ENCODE data around the gene EDEM3.
A peak's percentile ranks its signal among the peaks of the same experiment; 100 is the strongest.

Gene EDEM3
- total RNA-seq: 50.8 to 83.1 (median 70.7) reads per million in 3 donors

GRCh38 chr1:184754476-184755225 lies at the start of gene EDEM3:
TSS of gene EDEM3 (minus strand) at chr1:184754858. CDS start at chr1:184754646, 212 bp downstream.
- peak within 1 kb of the TSS; percentile 88 for H3K27ac ChIP-seq (ENCODE audit: insufficient read depth, low read length, poor library complexity, severe bottlenecking)
- no peaks in the 10 kb centered on the region for H3K36me3 ChIP-seq (ENCODE audit: control insufficient read depth, insufficient read depth, low read length)
- H3K4me3 ChIP-seq (ENCODE audit: insufficient read depth, low read depth, low read length, poor library complexity, severe bottlenecking): peak within 1 kb of the TSS; percentile 99
- no peaks in the 10 kb centered on the region for H3K4me1 ChIP-seq (ENCODE audit: control insufficient read depth, insufficient read depth, low read length, poor library complexity, severe bottlenecking)
- no peaks in the 10 kb centered on the region for H3K27me3 ChIP-seq (replicated peaks; ENCODE audit: control insufficient read depth, insufficient read depth, low read length, poor library complexity, severe bottlenecking)
- no peaks in the 10 kb centered on the region for H3K9me3 ChIP-seq (ENCODE audit: control insufficient read depth, low read length)
- DNase-seq: peak; percentile 95 to 98 (median 98)

GRCh38 chr1:184804220-184804619 lies 49.6 kb upstream of the EDEM3 start:
- no peak overlapping the region for H3K4me3 ChIP-seq (ENCODE audit: insufficient read depth, low read depth, low read length, poor library complexity, severe bottlenecking)

GRCh38 chr1:184803180-184803492 lies 48.5 kb upstream of the EDEM3 start:
- no peaks in the 10 kb centered on the region for H3K27me3 ChIP-seq (replicated peaks; ENCODE audit: control insufficient read depth, insufficient read depth, low read length, poor library complexity, severe bottlenecking)
- H3K36me3 ChIP-seq (ENCODE audit: control insufficient read depth, insufficient read depth, low read length): peaks cover 21% of the 10 kb centered on the region
- DNase-seq: no peak
- no peaks in the 10 kb centered on the region for H3K9me3 ChIP-seq (ENCODE audit: control insufficient read depth, low read length)
- H3K27ac ChIP-seq (ENCODE audit: insufficient read depth, low read length, poor library complexity, severe bottlenecking): no peak overlapping the region
- no peak overlapping the region for H3K4me3 ChIP-seq (ENCODE audit: insufficient read depth, low read depth, low read length, poor library complexity, severe bottlenecking)
- no peaks in the 10 kb centered on the region for H3K4me1 ChIP-seq (ENCODE audit: control insufficient read depth, insufficient read depth, low read length, poor library complexity, severe bottlenecking)

More at GRCh38 chr1:184804220-184804619, 49.6 kb upstream of the EDEM3 start:
- Histone ChIP-seq H3K36me3 (ENCODE audit: control insufficient read depth, insufficient read depth, low read length) (peaks cover 21% of the 10 kb centered on the region), H3K4me1 (ENCODE audit: control insufficient read depth, insufficient read depth, low read length, poor library complexity, severe bottlenecking) (no peaks in the 10 kb centered on the region), H3K27ac (ENCODE audit: insufficient read depth, low read length, poor library complexity, severe bottlenecking) (no peak overlapping the region), H3K9me3 (ENCODE audit: control insufficient read depth, low read length) (no peaks in the 10 kb centered on the region), H3K27me3 (replicated peaks; ENCODE audit: control insufficient read depth, insufficient read depth, low read length, poor library complexity, severe bottlenecking) (no peaks in the 10 kb centered on the region)
- no peak for DNase-seq

GRCh38 chr1:184802354-184803179 lies 47.9 kb upstream of the EDEM3 start:
- H3K4me1 ChIP-seq (ENCODE audit: control insufficient read depth, insufficient read depth, low read length, poor library complexity, severe bottlenecking): no peaks in the 10 kb centered on the region
- H3K27me3 ChIP-seq (replicated peaks; ENCODE audit: control insufficient read depth, insufficient read depth, low read length, poor library complexity, severe bottlenecking): no peaks in the 10 kb centered on the region
- no peak overlapping the region for H3K4me3 ChIP-seq (ENCODE audit: insufficient read depth, low read depth, low read length, poor library complexity, severe bottlenecking)
- H3K36me3 ChIP-seq (ENCODE audit: control insufficient read depth, insufficient read depth, low read length): peaks cover 21% of the 10 kb centered on the region
- H3K9me3 ChIP-seq (ENCODE audit: control insufficient read depth, low read length): no peaks in the 10 kb centered on the region
- no peak for DNase-seq
- H3K27ac ChIP-seq (ENCODE audit: insufficient read depth, low read length, poor library complexity, severe bottlenecking): no peak overlapping the region

- Histone ChIP-seq H3K36me3 (ENCODE audit: control insufficient read depth, insufficient read depth, low read length) (peaks cover 21% of the 10 kb centered on the region), H3K4me3 (ENCODE audit: insufficient read depth, low read depth, low read length, poor library complexity, severe bottlenecking) (no peak overlapping the region), H3K9me3 (ENCODE audit: control insufficient read depth, low read length) (no peaks in the 10 kb centered on the region), H3K27me3 (replicated peaks; ENCODE audit: control insufficient read depth, insufficient read depth, low read length, poor library complexity, severe bottlenecking) (no peaks in the 10 kb centered on the region), H3K27ac (ENCODE audit: insufficient read depth, low read length, poor library complexity, severe bottlenecking) (no peak overlapping the region), H3K4me1 (ENCODE audit: control insufficient read depth, insufficient read depth, low read length, poor library complexity, severe bottlenecking) (no peaks in the 10 kb centered on the region)
- DNase-seq: no peak
Observed at GRCh38 chr1:184801503-184801902, 46.8 kb upstream of the EDEM3 start.

- H3K27me3 ChIP-seq (replicated peaks; ENCODE audit: control insufficient read depth, insufficient read depth, low read length, poor library complexity, severe bottlenecking): no peaks in the 10 kb centered on the region
- H3K4me3 ChIP-seq (ENCODE audit: insufficient read depth, low read depth, low read length, poor library complexity, severe bottlenecking): no peak overlapping the region
- H3K4me1 ChIP-seq (ENCODE audit: control insufficient read depth, insufficient read depth, low read length, poor library complexity, severe bottlenecking): no peaks in the 10 kb centered on the region
- H3K36me3 ChIP-seq (ENCODE audit: control insufficient read depth, insufficient read depth, low read length): peaks cover 21% of the 10 kb centered on the region
- no peaks in the 10 kb centered on the region for H3K9me3 ChIP-seq (ENCODE audit: control insufficient read depth, low read length)
- no peak overlapping the region for H3K27ac ChIP-seq (ENCODE audit: insufficient read depth, low read length, poor library complexity, severe bottlenecking)
- no peak for DNase-seq
Observed at GRCh38 chr1:184800876-184801275, 46.2 kb upstream of the EDEM3 start.

GRCh38 chr1:184793967-184794366 lies 39.3 kb upstream of the EDEM3 start:
- Histone ChIP-seq H3K36me3 (ENCODE audit: control insufficient read depth, insufficient read depth, low read length) (peaks cover 9% of the 10 kb centered on the region), H3K4me1 (ENCODE audit: control insufficient read depth, insufficient read depth, low read length, poor library complexity, severe bottlenecking) (no peaks in the 10 kb centered on the region), H3K9me3 (ENCODE audit: control insufficient read depth, low read length) (no peaks in the 10 kb centered on the region), H3K27me3 (replicated peaks; ENCODE audit: control insufficient read depth, insufficient read depth, low read length, poor library complexity, severe bottlenecking) (no peaks in the 10 kb centered on the region), H3K4me3 (ENCODE audit: insufficient read depth, low read depth, low read length, poor library complexity, severe bottlenecking) (no peak overlapping the region), H3K27ac (ENCODE audit: insufficient read depth, low read length, poor library complexity, severe bottlenecking) (no peak overlapping the region)
- no peak for DNase-seq

GRCh38 chr1:184792450-184792969 lies 37.9 kb upstream of the EDEM3 start:
- no peaks in the 10 kb centered on the region for H3K9me3 ChIP-seq (ENCODE audit: control insufficient read depth, low read length)
- peaks cover 9% of the 10 kb centered on the region for H3K36me3 ChIP-seq (ENCODE audit: control insufficient read depth, insufficient read depth, low read length)
- H3K4me3 ChIP-seq (ENCODE audit: insufficient read depth, low read depth, low read length, poor library complexity, severe bottlenecking): no peak overlapping the region
- H3K27ac ChIP-seq (ENCODE audit: insufficient read depth, low read length, poor library complexity, severe bottlenecking): no peak overlapping the region
- no peaks in the 10 kb centered on the region for H3K27me3 ChIP-seq (replicated peaks; ENCODE audit: control insufficient read depth, insufficient read depth, low read length, poor library complexity, severe bottlenecking)
- DNase-seq: no peak
- no peaks in the 10 kb centered on the region for H3K4me1 ChIP-seq (ENCODE audit: control insufficient read depth, insufficient read depth, low read length, poor library complexity, severe bottlenecking)

- Histone ChIP-seq H3K27ac (ENCODE audit: insufficient read depth, low read length, poor library complexity, severe bottlenecking) (no peak overlapping the region), H3K4me1 (ENCODE audit: control insufficient read depth, insufficient read depth, low read length, poor library complexity, severe bottlenecking) (no peaks in the 10 kb centered on the region), H3K27me3 (replicated peaks; ENCODE audit: control insufficient read depth, insufficient read depth, low read length, poor library complexity, severe bottlenecking) (no peaks in the 10 kb centered on the region), H3K9me3 (ENCODE audit: control insufficient read depth, low read length) (no peaks in the 10 kb centered on the region), H3K36me3 (ENCODE audit: control insufficient read depth, insufficient read depth, low read length) (peaks cover 9% of the 10 kb centered on the region), H3K4me3 (ENCODE audit: insufficient read depth, low read depth, low read length, poor library complexity, severe bottlenecking) (no peak overlapping the region)
- no peak for DNase-seq
Observed at GRCh38 chr1:184791550-184791900, 36.9 kb upstream of the EDEM3 start.

Measured in effector memory CD4-positive, alpha-beta T cell (primary cell).